Activated CD4-positive, alpha-beta T cell treated with anti-CD3 and anti-CD28 coated beads for 1 hour (primary cell): ENCODE measurements around the gene ACOXL.

Experiments
- DNase-seq: peaks from one replicate; pipeline ENCODE4 v3.0.0-alpha.2; 2020

Gene ACOXL

GRCh38 chr2:110979471-110980338, 247.3 kb downstream of the ACOXL start:
- no peak for DNase-seq

- no peak for DNase-seq
Measured at GRCh38 chr2:110980339-110981062, 248.1 kb downstream of the ACOXL start.

DNA sequence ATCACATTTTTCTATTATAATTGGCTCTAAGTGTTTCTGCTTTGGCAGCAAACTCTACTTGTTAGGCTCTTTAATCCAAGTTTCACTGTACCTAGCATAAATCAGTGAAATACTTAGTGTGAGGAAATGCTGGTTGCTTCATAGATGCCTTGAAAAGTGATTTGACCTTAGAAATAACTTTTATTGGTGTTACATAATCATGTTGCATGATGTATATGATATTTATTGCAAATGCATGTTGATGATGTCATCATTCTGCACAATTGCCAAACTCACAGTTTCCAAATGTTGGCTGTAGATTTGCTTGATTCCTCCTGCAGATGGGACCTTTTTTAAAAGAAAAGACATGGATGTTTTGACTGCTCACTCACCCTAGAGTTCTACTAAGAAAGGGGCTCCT, 250.8 kb downstream of the ACOXL start:
- DNase-seq: no peak

DNA sequence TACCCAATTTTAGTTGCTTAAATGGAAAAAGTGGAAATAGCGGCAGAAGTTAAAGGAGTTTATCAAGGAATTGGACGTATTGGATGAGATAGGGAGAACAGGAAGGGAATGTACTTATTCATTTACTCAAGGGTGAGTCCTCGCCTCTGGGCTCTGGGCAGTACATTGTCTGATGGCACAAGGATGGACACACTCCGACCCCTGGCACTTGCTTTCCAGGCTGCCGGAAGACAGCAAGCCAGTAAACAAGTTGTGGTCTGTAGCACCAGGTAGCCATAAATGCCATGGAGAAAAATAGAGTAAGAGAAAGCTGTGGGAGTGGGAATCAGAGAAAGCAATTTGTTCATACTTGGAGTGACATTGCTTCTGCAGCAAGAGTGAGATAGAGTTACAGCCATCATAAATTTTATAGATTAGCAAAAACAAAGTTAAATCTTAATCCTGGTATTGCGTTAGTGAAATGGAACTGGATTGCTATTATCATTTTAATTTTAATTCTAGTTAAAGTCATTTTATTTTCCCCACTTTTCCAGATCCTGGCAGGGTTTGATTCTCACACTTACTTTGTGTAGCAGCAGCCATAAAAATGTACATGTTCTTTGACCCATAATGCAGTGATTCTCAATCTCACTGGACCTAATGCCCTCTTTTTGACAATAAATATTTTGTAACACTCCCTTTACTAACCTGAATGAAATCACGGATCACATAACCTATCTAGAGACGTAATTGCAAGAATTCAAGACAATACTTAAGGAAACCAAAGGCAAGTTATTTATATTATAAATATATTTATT, 252.5 kb downstream of the ACOXL start:
- DNase-seq: no peak

DNA sequence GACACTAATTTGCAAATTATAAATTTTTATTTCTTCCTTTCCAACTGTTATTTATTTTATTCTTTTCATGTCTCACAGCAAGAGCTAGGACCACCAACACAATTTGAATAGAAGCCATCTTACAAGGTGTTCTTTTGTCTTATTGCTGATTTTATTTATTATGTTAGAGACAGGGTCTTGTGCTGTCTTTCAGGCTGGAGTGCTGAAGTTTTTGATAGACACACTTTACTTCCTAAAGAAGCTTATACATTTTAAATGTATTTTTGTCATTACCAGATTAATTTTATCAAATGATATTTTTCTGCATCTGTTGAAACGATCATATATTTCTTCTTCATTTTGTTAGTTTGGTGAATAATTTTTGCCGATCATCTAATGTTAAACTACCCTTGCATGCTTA, 258.1 kb downstream of the ACOXL start:
- no peak for DNase-seq

- no peak for DNase-seq
Measured at GRCh38 chr2:110991911-110992310, 259.5 kb downstream of the ACOXL start.

DNA sequence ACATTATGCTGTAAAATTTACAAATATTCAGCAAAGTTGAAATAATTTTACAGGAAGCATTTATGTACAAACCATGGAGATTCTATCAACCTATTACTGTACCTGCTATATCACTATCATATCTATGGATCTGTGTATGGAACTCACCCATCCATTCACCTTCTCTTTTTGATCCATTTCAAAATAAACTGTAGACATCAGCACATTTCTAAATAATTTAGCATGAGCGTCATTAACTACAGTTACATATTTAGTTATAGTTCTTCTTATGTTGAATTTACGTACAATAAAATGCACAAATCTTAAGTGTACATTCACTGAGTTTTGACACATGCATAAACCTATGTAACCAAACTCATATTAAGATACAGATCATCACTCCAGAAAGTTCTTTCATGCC, 260.5 kb downstream of the ACOXL start:
- no peak for DNase-seq

DNA sequence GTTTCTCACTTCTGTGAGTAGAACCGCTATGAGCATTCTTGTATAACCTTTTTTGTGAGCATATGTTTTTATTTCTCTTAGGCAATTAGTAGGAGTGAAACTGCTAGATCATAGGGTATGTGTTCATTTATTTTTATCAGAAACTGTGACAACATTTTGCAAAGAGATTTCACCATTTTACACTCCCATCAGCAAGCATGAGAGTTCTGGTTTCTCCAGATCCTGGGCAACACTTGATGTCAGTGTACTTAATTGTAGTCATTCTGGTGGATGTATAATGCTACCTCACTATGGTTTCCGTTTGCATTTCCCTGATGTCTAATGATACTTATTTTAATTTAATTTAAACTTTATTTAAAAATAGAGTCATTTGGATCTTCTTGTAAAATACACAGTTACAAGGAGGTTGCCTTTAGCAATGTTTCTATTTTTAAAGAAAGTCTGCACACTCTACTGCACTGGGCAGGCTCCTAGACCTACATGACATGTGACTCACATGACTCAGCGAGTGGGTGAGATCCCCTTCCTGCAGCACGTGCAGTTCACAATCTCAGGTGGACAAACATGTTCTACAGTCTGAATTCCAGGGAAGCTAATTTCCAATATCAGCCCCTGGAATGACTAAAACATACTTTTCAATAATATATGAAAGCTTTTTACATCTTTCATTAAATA, 261.3 kb downstream of the ACOXL start:
- no peak for DNase-seq

DNA sequence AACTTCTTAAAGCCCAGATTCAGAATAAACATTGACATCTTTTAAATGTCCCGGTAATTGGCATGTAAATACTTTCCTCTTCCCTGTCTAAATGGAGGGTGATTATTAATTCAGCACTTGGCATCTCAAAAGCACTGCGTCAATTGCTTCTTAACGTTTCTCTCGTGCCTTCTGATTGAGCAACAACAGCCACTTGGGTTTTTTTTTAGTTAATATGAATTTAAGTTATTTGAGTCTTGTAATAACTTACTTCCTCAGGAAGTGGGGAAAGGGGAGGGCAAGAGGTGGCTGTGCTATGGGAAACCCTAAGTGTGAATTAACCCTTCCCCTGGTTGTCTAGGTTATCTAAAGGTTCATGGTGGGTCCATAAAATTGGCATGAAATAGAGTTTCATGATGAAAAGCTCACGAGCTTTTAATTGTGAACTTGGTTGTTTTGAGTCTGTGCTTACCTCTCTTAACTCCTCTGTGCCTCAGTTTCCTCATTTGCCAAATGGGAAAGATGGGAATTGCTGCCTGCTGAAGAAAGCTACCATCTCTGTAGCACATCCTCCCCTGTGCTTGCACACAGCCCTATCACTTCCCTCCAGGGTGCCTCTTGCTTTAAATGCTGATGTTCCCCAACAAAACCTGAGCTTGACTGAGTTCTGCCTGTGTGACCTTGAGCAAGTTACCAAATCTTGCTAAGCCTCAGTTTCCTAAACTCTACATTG, 262.0 kb downstream of the ACOXL start:
- no peak for DNase-seq

DNA sequence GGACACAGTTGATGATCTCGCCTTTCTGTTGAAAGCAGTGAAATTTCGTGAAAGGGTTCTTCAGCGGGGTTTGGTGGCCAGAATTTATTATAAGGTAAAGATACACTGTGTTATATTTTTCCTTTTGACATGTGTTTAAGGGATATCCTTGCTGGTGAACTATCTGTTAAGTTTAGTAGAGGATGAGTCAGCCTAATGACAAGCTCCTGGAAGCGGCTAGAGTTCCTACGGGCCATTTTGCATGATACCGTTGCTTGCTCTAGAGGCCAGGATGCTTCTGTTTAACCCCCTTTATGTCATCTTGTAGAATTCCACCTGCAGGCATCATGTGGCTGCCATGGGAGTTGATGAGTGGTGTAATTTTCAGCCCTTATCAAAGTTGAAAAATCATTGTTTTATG, 263.5 kb downstream of the ACOXL start:
- DNase-seq: no peak

DNA sequence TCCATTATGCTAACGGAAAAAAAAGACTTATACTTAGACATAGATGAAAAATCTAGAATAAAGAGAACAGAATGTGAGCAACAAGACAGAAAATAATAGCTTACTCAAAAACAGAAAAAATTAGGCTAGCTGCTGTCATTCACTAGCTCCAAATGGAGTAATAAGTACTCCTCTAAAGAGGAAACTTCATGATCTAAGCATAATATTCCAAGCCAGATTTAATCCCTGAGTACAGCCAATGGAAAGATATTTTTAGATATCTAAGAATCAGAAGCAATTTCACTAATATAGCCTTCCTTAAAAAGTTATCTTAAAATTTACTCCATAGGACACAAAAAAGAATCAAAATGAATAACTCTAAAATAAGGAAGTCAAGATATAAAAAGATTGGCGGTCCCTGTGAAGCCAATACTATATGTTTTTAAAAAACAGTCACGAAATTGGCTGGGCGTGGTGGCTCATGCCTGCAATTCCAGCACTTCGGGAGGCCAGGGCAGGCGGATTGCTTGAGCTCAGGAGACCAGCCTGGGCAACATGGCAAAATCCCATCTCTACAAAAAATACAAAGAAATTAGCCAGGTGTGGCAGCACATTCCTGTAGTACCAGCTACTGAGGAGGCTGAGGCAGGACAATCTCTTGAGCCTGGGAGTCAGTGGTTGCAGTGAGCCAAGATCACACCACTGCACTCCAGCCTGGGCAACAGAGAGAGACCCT, 265.1 kb downstream of the ACOXL start:
- DNase-seq: no peak

DNA sequence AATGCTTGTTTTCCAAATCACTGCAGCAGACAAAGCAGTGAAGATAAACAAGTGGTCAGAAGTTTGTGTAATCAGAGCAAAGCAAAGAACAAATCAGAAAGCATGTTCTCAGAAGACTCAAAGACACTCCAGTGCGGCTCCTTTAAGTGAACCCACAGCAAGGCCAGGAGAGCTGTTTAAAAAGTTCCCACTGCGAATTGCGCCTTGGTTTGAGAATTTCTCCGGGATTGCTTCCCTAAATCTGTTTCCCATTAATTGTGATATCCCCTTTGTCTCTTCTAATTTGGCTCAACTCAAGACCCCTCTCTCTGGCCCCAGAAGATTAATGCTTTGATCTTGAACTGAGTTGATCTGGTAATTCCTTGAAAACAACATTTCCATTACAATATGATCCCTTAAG, 265.9 kb downstream of the ACOXL start:
- DNase-seq: no peak

DNA sequence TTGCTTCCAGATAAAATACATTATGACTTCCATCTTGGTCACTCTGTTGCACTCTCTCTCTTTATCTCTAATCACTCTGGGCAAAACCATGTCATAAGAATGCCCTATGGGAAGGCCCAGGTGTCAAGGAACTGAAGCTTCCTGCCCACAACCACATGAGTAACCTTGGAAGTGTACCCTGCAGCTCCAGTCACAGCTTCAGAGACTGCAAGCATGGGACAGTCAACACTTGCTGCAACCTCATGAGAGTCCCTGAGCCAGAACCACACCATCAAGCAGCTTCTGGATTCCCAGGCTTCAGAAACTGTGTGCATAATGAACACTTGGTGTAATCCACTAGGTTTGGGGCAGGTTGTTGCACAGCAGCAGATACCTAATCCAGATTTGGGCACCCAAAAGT, 267.3 kb downstream of the ACOXL start:
- no peak for DNase-seq

DNA sequence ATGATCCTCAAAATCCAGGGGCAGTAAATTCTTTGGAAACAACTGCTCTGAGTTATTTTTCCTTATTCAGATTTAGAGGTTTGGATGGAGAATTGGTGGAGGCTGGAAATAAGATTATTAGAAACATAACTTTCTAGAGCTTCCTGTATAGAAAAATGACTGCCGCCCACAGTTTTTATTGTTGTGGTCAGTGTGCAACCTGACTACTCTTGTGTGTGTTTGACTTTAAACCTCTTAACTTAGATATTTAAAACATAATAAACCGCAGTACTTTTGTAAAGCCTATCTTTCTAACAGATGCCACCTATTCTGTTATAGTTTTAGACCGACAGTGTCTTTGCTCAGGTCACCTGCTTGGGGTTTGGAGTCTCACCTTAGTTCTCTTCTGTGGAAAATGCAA, 272.9 kb downstream of the ACOXL start:
- no peak for DNase-seq

- DNase-seq: no peak
Measured at GRCh38 chr2:111005821-111006220, 273.4 kb downstream of the ACOXL start.

GRCh38 chr2:111007757-111008688, 275.6 kb downstream of the ACOXL start:
- DNase-seq: no peak

DNA sequence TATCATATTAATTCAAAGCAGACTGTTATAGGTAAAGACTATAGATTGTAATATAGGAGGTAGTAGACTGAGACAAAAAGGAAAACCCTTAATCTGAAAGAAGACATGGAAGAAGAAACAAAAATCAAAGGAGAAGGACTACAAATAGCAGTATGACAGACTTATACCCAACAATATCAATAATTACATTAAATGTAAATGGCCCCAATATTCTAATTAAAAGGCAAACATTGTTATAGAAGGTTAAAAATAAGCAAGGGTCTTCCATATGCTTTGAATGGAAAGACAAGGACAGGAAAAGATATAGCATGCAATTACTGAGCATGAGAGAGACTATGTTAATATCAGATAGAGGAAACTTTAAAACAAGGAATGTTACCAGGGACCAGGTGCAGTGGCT, 278.8 kb downstream of the ACOXL start:
- no peak for DNase-seq

- no peak for DNase-seq
Measured at GRCh38 chr2:111015283-111015995, 283.1 kb downstream of the ACOXL start.

DNA sequence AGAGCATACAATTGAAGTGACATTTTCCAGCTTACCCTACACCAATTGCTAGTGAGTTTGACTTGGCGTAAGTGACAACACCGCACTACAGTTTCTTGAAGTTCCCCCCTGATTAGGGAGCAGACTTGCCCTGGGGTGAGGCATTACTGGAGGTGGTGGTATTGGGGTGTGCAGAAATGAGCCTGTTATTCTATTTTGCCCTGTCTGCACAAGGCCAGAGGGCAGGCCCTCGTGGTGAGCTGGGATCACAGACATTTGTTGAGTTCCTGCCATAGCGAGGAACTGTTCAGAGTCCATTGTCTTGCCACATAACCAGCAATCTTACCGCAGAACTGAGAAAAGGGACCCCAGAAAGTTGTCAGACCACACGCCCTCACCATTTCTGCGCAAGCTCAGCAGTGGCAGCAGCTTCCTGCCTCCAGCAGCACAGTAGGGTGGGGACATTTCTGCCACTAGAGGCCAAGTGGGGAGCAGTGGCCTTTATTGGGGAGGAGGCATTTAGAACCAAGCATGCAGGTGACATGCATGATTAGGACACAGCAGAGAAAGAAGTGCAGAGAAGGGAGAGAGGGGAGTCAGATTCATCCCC, 284.8 kb downstream of the ACOXL start:
- DNase-seq: no peak
